WTC11 (cell line): Measurements from ENCODE around the gene ANTXR1.

Experiments used
- ZNF121 ChIP-seq: sonication (generic); formaldehyde crosslinking; IDR thresholded peaks from 2 replicates; pipeline ENCODE4 v1.8.0; 2023; ENCODE audit warnings: missing genetic modification reagents
- ZNF232 ChIP-seq: sonication (generic); formaldehyde crosslinking; IDR thresholded peaks from 2 replicates; pipeline ENCODE4 v1.8.0; 2022; ENCODE audit warnings: mild to moderate bottlenecking, missing genetic modification reagents
- TF ChIP-seq, protein P1 (sequence below): sonication (generic); formaldehyde crosslinking; IDR thresholded peaks from 2 replicates; pipeline ENCODE4 v1.8.1; 2022; ENCODE audit warnings: low read depth, mild to moderate bottlenecking, moderate library complexity, missing genetic modification reagents, borderline replicate concordance
- TF ChIP-seq, protein P2 (sequence below): fragments of 200-600 bp; IDR thresholded peaks from 2 replicates; pipeline ENCODE4 v1.8.0; 2022; ENCODE audit warnings: antibody characterized with exemption
- TF ChIP-seq, protein P3 (sequence below): sonication (generic); formaldehyde crosslinking; IDR thresholded peaks from 2 replicates; pipeline ENCODE4 v1.8.0; 2022; ENCODE audit warnings: mild to moderate bottlenecking, missing genetic modification reagents
- TF ChIP-seq, protein P4 (sequence below): sonication (generic); formaldehyde crosslinking; conservative IDR thresholded peaks from 2 replicates; pipeline ENCODE4 v1.8.1; 2022; ENCODE audit warnings: mild to moderate bottlenecking, missing genetic modification reagents
- TF ChIP-seq, protein P5 (sequence below): sonication (generic); formaldehyde crosslinking; IDR thresholded peaks from 2 replicates; pipeline ENCODE4 v1.8.1; 2022; ENCODE audit warnings: mild to moderate bottlenecking, moderate library complexity, missing genetic modification reagents
- TF ChIP-seq, protein P6 (sequence below): sonication (generic); formaldehyde crosslinking; IDR thresholded peaks from 2 replicates; pipeline ENCODE4 v1.8.0; 2022; ENCODE audit warnings: mild to moderate bottlenecking, missing genetic modification reagents

DNA sequence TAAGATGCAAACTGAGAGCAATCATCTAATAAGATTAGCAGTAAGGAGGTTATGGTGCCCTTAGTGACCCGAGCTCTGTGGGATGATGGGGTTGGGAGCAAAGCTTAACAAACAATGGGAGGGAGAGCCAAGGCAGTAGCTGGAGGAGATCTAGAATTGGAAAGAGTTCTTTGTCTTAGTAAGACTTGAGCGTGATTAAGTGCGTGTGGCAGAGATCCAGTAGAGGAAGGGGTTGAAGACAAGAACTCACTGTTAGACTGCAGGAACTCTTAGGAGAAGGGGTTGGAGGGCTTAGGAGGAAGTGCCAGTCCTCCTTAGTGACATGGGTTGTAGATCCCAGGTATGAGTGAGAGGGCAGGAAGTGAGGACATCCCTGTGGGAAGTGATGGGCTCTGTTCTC lies 189.3 kb downstream of the ANTXR1 start:
- TF ChIP-seq, protein P1, sequence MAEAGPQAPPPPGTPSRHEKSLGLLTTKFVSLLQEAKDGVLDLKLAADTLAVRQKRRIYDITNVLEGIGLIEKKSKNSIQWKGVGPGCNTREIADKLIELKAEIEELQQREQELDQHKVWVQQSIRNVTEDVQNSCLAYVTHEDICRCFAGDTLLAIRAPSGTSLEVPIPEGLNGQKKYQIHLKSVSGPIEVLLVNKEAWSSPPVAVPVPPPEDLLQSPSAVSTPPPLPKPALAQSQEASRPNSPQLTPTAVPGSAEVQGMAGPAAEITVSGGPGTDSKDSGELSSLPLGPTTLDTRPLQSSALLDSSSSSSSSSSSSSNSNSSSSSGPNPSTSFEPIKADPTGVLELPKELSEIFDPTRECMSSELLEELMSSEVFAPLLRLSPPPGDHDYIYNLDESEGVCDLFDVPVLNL (CRISPR knock-in tag): no peak
- TF ChIP-seq, protein P2, sequence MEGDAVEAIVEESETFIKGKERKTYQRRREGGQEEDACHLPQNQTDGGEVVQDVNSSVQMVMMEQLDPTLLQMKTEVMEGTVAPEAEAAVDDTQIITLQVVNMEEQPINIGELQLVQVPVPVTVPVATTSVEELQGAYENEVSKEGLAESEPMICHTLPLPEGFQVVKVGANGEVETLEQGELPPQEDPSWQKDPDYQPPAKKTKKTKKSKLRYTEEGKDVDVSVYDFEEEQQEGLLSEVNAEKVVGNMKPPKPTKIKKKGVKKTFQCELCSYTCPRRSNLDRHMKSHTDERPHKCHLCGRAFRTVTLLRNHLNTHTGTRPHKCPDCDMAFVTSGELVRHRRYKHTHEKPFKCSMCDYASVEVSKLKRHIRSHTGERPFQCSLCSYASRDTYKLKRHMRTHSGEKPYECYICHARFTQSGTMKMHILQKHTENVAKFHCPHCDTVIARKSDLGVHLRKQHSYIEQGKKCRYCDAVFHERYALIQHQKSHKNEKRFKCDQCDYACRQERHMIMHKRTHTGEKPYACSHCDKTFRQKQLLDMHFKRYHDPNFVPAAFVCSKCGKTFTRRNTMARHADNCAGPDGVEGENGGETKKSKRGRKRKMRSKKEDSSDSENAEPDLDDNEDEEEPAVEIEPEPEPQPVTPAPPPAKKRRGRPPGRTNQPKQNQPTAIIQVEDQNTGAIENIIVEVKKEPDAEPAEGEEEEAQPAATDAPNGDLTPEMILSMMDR: no peak
- TF ChIP-seq, protein P3, sequence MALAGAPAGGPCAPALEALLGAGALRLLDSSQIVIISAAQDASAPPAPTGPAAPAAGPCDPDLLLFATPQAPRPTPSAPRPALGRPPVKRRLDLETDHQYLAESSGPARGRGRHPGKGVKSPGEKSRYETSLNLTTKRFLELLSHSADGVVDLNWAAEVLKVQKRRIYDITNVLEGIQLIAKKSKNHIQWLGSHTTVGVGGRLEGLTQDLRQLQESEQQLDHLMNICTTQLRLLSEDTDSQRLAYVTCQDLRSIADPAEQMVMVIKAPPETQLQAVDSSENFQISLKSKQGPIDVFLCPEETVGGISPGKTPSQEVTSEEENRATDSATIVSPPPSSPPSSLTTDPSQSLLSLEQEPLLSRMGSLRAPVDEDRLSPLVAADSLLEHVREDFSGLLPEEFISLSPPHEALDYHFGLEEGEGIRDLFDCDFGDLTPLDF (CRISPR knock-in tag): no peak
- TF ChIP-seq ZNF121: no peak
- no peak for TF ChIP-seq ZNF232 (CRISPR knock-in tag)
- TF ChIP-seq, protein P4, sequence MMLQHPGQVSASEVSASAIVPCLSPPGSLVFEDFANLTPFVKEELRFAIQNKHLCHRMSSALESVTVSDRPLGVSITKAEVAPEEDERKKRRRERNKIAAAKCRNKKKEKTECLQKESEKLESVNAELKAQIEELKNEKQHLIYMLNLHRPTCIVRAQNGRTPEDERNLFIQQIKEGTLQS (CRISPR knock-in tag): no peak
- TF ChIP-seq, protein P5, sequence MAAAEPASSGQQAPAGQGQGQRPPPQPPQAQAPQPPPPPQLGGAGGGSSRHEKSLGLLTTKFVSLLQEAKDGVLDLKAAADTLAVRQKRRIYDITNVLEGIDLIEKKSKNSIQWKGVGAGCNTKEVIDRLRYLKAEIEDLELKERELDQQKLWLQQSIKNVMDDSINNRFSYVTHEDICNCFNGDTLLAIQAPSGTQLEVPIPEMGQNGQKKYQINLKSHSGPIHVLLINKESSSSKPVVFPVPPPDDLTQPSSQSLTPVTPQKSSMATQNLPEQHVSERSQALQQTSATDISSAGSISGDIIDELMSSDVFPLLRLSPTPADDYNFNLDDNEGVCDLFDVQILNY: no peak
- TF ChIP-seq, protein P6, sequence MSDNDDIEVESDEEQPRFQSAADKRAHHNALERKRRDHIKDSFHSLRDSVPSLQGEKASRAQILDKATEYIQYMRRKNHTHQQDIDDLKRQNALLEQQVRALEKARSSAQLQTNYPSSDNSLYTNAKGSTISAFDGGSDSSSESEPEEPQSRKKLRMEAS (CRISPR knock-in tag): no peak
